HG02852 (cell line): ENCODE measurements around the gene CFAP410.
A peak's percentile ranks its signal among the peaks of the same experiment; 100 is the strongest.

Experiments used
- ATAC-seq: cut with Tn5 transposase; IDR thresholded peaks from one replicate; pipeline ENCODE4 v1.9.1; 2021; ENCODE audit warnings: mild to moderate bottlenecking, moderate library complexity; ENCODE audit not compliant: unreplicated experiment

Gene CFAP410

GRCh38 chr21:44301961-44302406 lies 37.2 kb downstream of the CFAP410 start:
- ATAC-seq, result no peak

DNA sequence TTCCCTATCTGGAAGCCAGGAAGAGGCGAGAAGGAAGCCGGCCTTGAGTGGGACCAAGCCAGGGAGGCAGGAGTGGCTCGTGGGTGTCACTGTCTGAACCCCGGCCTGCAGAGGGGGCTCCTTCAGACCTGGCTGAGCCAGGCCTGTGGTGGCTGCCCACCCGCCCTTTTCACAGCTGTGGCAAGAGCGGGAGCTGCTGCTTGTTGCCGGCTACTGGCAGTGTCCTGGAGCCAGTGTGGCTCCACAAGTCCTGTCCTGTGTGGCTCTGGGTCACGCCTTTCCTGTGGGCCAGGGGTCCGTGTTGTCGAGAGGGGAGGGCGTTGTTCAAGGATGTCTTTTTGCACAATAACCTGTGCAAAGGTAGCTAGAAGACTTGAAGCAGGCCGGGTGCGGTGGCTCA lies 38.0 kb downstream of the CFAP410 start:
- ATAC-seq, result no peak

- peak; percentile 36 for ATAC-seq
These were observed 38.8 kb downstream of the CFAP410 start for GRCh38 chr21:44300262-44300959.

GRCh38 chr21:44299458-44300261 lies 39.5 kb downstream of the CFAP410 start, which contains the start of gene PFKL:
Gene PFKL (plus strand): TSS chr21:44300053. CDS start chr21:44300106, 53 bp downstream.
- peak; percentile 55 for ATAC-seq

DNA sequence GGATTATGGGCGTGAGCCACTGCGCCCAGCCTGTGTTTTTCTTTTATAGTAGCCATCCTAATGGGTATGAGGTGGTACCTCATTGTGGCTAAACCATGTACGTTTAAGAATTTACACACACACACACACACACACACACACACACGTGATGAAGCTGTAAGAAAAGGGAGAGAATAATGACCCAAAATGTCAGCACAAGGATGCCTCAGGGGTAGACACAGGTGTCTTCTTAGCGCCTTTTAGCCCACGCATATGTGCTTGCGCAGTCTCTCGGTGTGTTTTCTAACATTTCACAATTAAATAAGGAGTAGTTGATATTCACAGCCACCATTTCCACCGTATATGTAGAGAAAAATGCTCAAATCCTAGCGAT lies 40.1 kb downstream of the CFAP410 start:
- ATAC-seq, result no peak

GRCh38 chr21:44298301-44298700 lies 40.9 kb downstream of the CFAP410 start:
- ATAC-seq, result no peak

DNA sequence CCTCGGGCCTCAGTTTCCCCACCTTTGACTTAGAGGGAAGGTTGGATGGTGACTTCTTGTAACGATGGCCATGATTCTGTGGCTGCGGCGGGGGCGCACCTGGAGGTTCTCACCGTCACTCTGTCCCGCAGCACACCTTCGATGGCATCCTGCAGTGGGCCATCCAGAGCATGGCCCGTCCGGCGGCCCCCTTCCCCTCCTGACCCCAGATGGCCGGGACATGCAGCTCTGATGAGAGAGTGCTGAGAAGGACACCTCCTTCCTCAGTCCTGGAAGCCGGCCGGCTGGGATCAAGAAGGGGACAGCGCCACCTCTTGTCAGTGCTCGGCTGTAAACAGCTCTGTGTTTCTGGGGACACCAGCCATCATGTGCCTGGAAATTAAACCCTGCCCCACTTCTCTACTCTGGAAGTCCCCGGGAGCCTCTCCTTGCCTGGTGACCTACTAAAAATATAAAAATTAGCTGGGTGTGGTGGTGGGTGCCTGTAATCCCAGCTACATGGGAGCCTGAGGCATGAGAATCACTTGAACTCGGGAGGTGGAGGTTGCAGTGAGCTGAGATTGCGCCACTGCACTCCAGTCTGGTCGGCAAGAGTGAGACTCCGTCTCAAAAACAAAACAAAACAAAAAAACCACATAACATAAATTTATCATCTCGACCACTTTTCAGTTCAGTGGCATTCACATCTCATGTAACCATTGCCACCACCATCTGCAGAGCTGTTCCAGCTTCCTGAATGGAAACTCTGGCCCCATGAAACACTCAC lies 41.5 kb downstream of the CFAP410 start:
- ATAC-seq, result no peak

DNA sequence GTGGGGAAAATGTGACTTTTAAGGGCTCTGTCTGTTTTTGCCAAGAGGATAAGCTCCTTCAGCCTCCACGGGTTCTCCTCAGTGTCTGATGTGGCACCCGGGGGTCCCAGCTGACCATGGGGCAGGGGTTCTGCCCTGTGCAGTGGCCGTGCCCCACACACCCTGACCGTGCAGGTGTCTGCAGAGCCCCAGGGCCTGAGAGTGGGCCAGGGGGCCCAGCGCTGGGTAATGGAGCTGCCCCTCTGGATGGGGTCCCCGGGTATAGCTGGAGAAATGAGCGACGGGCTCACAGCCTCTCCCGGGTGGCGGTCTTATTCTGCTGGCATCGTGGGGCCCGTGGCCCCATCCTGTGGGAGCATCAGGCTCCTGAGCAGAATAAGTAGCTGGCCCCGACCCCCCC lies 42.3 kb downstream of the CFAP410 start:
- ATAC-seq, result no peak

DNA sequence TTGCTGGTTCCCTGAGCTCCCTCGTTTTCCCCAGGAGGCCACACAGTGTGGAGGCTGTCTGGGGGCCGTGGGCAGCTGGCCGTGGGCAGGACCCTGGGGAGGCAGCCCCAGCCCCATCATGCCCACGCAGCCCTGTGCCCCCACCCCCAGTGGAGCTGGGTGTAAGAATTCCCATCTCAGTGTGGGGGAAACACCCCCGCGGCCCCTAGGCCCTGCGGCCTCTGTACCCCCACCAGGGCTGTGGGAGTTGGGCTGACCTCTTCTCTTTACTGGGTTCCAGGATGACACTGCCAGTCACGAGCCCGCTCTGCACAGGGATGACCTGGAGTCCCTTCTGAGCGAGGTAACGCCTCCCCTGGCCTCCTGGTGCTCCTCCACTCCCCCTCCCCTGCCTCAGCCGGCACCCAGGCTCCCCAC lies 43.1 kb downstream of the CFAP410 start:
- ATAC-seq, result no peak

DNA sequence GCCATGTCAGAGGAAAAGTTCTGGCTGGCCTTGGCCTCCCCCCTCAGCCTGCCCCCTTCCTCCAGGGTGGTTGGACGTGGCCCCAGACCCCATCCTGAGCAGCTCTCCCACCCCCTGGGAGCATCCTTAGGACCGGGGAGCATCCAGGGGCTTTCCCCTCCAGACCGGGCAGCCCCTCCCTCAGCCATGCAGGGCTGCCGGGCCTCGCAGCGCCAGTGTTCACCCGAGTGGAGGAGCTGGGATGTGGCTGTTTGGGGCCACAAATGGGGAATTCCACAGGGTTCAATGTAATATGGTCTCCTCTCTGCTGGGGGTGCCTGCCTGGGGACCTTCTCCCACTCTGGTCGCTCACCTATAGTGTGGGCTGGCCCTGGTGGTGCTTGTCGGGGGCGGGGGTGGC lies 43.5 kb downstream of the CFAP410 start:
- no peak for ATAC-seq

DNA sequence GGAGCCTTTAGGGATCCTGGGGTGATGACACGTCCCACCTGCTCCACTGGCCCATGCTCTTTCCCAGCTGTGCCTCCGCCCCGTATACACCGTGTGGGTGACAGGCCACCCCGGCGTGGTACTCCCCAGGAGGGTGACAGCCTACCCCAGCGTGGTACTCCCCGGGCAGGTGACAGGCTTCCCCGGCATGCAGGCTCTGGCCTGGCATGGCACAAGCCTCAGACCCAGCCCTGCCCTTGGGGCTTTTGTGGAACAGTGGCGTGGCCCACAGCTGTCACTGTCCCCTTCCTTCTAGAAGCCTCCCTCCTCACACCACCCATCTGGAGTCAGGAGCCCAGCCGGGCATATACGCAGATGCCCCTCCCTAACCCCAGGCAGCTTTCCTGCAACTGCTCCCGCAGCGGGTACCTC lies 44.0 kb downstream of the CFAP410 start:
- no peak for ATAC-seq

DNA sequence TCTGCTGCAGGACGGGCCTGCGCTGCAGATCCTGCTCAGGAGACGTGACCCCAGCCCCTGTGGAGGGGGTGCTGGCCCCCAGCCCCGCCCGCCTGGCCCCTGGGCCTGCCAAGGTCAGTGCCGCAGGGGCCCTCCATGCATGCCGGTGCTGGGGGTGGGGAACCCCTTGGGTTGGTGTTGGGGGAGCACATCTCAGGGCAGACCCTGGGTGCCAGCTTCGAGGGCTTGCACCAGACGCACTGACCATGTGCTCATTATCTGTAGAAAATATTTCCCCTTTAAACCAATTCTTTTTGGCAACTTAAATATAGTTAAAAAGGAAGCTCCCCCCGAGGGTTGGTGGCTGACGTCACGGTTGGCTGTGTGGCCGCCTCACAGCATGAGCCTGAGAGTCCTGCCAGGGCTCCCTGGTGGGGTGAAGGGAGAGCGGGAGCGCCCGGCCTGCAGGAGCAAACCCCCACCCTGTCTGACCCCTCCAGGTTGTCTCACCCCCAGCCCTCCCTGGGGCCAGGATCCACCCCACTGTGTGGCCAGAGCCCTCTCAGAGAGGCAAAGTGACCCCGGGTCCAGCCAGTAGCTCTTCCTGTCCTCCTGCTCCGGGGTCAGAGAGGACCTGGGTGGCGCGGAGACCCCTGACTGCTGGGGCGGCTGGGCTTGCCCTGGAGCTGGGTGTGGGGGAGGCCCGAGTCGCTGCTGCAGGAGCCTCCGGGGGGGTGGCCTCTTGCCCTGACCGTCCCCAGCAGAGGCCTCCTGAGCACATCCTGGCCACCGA lies 44.6 kb downstream of the CFAP410 start:
- no peak for ATAC-seq

GRCh38 chr21:44293551-44294231 lies 45.5 kb downstream of the CFAP410 start:
- ATAC-seq, result no peak

DNA sequence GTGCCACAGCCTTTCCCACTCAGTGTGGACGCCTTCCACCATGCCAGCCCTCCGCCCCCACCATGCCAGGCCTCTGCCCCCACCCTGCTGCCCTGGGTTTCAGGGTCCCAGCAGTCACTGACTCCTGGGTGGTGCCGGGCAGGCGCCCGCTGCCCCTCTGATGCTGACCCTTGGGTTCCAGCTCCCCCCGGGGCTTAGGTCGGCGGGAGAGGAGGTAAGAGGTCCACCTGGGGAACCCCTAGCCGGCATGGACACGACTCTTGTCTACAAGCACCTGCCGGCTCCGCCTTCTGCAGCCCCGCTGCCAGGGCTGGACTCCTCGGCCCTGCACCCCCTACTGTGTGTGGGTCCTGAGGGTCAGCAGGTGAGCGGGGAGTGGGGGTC lies 46.4 kb downstream of the CFAP410 start:
- ATAC-seq, result no peak

DNA sequence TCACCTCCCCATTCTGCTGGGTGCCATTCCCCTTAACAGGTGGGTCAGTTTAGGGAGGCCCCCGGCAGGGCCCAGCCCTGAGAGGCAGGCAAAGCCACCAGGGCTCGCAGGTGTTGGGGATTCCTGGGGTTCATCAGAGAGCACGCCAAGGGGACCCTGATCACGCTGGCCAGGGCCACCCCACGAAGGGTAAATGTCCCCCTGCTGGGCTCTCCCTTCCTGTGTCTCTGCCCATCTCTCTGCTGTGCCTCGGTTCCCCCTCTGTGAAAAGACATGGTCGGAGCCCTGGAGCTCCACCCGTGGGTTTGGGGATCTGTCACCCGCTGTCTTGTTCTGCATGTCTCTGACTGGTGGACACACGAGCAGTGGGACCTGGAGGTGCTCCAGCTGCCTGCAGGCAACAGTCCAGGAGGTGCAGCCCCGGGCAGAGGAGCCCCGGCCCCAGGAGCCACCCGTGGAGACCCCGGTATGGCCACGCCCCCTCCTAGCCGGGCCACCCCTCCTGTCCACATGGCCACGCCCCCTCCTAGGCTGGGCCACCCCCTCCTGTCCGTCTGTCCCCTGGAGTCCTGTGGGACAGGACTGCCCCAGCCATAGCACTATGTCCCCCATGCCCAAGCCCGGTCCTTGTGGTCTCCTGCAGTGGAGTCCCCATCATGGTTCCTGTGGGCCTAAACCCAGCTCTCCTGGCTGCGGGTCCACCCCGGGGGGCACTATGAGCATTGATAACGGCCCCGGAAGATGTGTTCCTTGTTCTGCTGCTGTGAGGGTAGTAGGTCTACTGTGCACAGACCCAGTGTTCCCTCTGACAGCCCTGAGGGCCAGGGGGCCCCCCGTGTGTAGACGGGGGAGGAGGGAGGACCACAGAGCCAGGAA lies 47.0 kb downstream of the CFAP410 start:
- no peak for ATAC-seq

GRCh38 chr21:44291078-44291935 lies 47.9 kb downstream of the CFAP410 start:
- ATAC-seq, result no peak

GRCh38 chr21:44290327-44291077 lies 48.7 kb downstream of the CFAP410 start:
- no peak for ATAC-seq
